ENCODE results near the gene SHQ1. TPM values are rescaled to one million over a fixed set of nuclear protein-coding genes. Genes with fewer than 3 reads are reported as not detected.

SHQ1 gene
- total RNA-seq, 1 donor from 2014 or later = 20.7 TPM

GRCh38 chr3:72829701-72830100 is 18.5 kb downstream of the SHQ1 start:
- TF ChIP-seq, protein P1, sequence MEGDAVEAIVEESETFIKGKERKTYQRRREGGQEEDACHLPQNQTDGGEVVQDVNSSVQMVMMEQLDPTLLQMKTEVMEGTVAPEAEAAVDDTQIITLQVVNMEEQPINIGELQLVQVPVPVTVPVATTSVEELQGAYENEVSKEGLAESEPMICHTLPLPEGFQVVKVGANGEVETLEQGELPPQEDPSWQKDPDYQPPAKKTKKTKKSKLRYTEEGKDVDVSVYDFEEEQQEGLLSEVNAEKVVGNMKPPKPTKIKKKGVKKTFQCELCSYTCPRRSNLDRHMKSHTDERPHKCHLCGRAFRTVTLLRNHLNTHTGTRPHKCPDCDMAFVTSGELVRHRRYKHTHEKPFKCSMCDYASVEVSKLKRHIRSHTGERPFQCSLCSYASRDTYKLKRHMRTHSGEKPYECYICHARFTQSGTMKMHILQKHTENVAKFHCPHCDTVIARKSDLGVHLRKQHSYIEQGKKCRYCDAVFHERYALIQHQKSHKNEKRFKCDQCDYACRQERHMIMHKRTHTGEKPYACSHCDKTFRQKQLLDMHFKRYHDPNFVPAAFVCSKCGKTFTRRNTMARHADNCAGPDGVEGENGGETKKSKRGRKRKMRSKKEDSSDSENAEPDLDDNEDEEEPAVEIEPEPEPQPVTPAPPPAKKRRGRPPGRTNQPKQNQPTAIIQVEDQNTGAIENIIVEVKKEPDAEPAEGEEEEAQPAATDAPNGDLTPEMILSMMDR (conservative IDR thresholded peaks at IDR 0.05) = no peak
- DNase-seq (ENCODE audit: low read depth, low spot score) = no peak
- H3K27me3 Mint-ChIP-seq (ENCODE audit: low read depth) = no peaks in the 10 kb centered on the region
- H3K9me3 Mint-ChIP-seq = no peaks in the 10 kb centered on the region
- peaks cover 10% of the 10 kb centered on the region for H3K36me3 Mint-ChIP-seq (ENCODE audit: low read depth)
- H3K27ac Mint-ChIP-seq (ENCODE audit: unreplicated experiment) = no peak overlapping the region
- peaks cover 8% of the 10 kb centered on the region for H3K4me1 Mint-ChIP-seq
- no peak overlapping the region for H3K4me3 Mint-ChIP-seq

DNA sequence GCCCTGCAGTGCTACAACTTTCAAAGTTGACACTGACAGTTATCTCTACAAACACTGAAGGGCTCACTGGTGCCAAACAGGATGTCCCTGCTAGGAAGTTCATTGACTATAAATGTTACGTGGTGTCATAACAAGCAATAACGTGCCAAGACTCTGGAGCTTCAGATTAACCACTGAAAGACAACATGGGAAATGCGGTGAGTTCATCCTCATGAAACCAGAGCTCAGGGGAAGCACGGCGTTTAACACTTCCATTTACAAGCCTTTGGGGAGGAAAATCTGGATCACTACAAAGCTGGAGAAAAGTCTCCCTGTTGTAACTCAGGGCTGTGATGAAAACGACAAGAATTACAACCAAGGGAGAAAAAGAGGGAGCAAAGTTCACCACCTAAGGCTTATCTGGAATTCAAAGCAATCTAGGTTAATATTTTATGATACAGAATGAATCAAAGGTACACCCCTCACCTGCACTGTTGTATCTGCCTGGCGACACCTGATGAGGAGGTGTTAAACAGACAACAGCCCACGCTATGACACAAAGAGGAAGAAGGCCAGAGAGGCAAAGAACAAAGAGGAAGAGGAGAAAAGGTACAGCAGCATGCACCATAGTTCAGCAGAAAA is 27.0 kb downstream of the SHQ1 start:
- Mint-ChIP-seq H3K27me3 (ENCODE audit: low read depth) (no peaks in the 10 kb centered on the region), H3K4me3 (no peak overlapping the region)

GRCh38 chr3:72820415-72820814 is 27.8 kb downstream of the SHQ1 start:
- no peak overlapping the region for H3K4me3 Mint-ChIP-seq
- no peak for DNase-seq (ENCODE audit: low read depth, low spot score)
- H3K27me3 Mint-ChIP-seq (ENCODE audit: low read depth) = no peaks in the 10 kb centered on the region
- TF ChIP-seq, protein P1 (conservative IDR thresholded peaks at IDR 0.05) = no peak
- peaks cover 5% of the 10 kb centered on the region for H3K4me1 Mint-ChIP-seq
- H3K27ac Mint-ChIP-seq (ENCODE audit: unreplicated experiment) = no peak overlapping the region
- no peaks in the 10 kb centered on the region for H3K9me3 Mint-ChIP-seq
- H3K36me3 Mint-ChIP-seq (ENCODE audit: low read depth) = no peaks in the 10 kb centered on the region

More for the DNA sequence above, 27.0 kb downstream of the SHQ1 start:
- no peak overlapping the region for H3K27ac Mint-ChIP-seq (ENCODE audit: unreplicated experiment)
- H3K36me3 Mint-ChIP-seq (ENCODE audit: low read depth) = no peaks in the 10 kb centered on the region
- TF ChIP-seq, protein P1 (conservative IDR thresholded peaks at IDR 0.05) = no peak
- no peaks in the 10 kb centered on the region for H3K9me3 Mint-ChIP-seq
- peaks cover 5% of the 10 kb centered on the region for H3K4me1 Mint-ChIP-seq
- no peak for DNase-seq (ENCODE audit: low read depth, low spot score)

GRCh38 chr3:72818905-72819304 is 29.3 kb downstream of the SHQ1 start:
- TF ChIP-seq, protein P1 (conservative IDR thresholded peaks at IDR 0.05) = no peak
- Mint-ChIP-seq H3K4me3 (no peak overlapping the region), H3K27me3 (ENCODE audit: low read depth) (no peaks in the 10 kb centered on the region), H3K4me1 (peaks cover 5% of the 10 kb centered on the region), H3K27ac (ENCODE audit: unreplicated experiment) (no peak overlapping the region), H3K36me3 (ENCODE audit: low read depth) (no peaks in the 10 kb centered on the region), H3K9me3 (no peaks in the 10 kb centered on the region)
- DNase-seq (ENCODE audit: low read depth, low spot score) = no peak

DNA sequence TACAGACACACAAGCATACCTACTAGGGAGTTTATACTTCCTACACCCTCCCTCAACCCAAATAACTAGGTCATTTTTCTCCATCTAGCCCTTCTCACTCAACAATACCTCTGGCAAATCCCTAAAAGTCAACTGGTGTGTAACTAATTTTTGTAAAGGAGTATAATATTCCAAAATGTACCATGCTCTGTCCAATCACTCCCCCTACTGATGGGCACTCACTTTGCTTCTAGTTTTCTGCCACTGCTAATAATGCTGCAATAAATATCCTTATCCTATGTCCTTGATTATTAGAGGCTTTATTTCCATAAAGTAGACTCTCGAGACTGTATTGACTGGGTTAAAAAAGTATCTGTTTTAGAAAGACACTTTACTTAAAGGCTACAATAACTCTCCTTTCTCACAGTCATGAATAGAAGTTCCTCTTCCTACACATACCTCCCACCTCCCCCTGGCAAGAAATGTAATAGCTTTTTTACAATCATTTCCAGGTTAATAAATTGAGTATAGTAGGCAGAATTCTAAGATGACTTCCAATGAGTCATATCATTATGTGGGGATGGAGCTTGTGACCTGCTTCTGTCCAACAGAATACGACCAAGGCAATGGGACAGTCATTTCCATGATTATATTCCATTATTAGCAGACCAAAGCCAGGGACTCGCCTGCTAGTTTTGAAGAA is 30.0 kb downstream of the SHQ1 start:
- H3K27me3 Mint-ChIP-seq (ENCODE audit: low read depth) = no peaks in the 10 kb centered on the region
- no peak for DNase-seq (ENCODE audit: low read depth, low spot score)
- peaks cover 5% of the 10 kb centered on the region for H3K4me1 Mint-ChIP-seq
- no peak overlapping the region for H3K27ac Mint-ChIP-seq (ENCODE audit: unreplicated experiment)
- TF ChIP-seq, protein P1 (conservative IDR thresholded peaks at IDR 0.05) = peak; percentile 79
- H3K4me3 Mint-ChIP-seq = no peak overlapping the region
- H3K9me3 Mint-ChIP-seq = no peaks in the 10 kb centered on the region
- no peaks in the 10 kb centered on the region for H3K36me3 Mint-ChIP-seq (ENCODE audit: low read depth)

All from neural crest cell (in vitro differentiated cells).